ENCODE results near the gene ABCA4. TPM values are rescaled to one million over a fixed set of nuclear protein-coding genes. Genes with fewer than 3 reads are reported as not detected.

ABCA4 gene
- total and polyA plus RNA-seq, 11 donors = 0.04 to 0.37 (median 0.16) TPM; not detected in 2

DNA sequence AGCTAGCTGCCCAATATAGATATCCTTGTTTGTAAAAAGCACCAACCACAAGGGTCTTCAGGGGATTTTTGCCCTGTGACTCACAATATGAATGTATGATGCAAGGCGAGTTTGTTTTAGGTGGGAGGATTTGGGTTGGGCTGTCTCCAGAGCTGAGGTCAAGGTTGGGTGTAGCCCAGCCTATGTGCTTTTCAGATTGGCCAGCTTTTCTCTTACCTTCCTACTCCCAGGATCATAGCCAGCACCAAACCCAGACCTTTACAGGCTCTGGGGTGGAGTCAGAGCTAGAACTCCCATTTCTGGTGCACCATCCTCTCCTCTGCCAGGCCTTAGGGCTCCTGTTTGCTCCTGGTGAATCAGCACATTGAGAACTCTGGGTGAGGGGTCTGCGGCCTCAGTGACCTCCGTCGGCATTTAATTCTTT lies 156.2 kb downstream of the ABCA4 start:
- H3K4me3 ChIP-seq = no peak overlapping the region
- TF ChIP-seq POLR2A (IDR thresholded peaks at IDR 0.05) = no peak
- TF ChIP-seq, protein P1, sequence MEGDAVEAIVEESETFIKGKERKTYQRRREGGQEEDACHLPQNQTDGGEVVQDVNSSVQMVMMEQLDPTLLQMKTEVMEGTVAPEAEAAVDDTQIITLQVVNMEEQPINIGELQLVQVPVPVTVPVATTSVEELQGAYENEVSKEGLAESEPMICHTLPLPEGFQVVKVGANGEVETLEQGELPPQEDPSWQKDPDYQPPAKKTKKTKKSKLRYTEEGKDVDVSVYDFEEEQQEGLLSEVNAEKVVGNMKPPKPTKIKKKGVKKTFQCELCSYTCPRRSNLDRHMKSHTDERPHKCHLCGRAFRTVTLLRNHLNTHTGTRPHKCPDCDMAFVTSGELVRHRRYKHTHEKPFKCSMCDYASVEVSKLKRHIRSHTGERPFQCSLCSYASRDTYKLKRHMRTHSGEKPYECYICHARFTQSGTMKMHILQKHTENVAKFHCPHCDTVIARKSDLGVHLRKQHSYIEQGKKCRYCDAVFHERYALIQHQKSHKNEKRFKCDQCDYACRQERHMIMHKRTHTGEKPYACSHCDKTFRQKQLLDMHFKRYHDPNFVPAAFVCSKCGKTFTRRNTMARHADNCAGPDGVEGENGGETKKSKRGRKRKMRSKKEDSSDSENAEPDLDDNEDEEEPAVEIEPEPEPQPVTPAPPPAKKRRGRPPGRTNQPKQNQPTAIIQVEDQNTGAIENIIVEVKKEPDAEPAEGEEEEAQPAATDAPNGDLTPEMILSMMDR (IDR thresholded peaks at IDR 0.05) = no peak
- no peak overlapping the region for H3K27ac ChIP-seq
- ATAC-seq (peak in 1 of 4 donors; percentile 34), DNase-seq (no peak)
- H3K4me1 ChIP-seq = peaks cover 0 to 5% (median 0%) of the 10 kb centered on the region in 12 donors
- no peaks in the 10 kb centered on the region for H3K9me3 ChIP-seq
- WGBS, 4 donors = 80 to 89% (median 86%) methylated on average over 4 of the region's 4 CpGs
- H3K36me3 ChIP-seq = no peaks in the 10 kb centered on the region
- intact Hi-C loops (cut with DNase I) = no loop called here
- no peaks in the 10 kb centered on the region for H3K27me3 ChIP-seq

DNA sequence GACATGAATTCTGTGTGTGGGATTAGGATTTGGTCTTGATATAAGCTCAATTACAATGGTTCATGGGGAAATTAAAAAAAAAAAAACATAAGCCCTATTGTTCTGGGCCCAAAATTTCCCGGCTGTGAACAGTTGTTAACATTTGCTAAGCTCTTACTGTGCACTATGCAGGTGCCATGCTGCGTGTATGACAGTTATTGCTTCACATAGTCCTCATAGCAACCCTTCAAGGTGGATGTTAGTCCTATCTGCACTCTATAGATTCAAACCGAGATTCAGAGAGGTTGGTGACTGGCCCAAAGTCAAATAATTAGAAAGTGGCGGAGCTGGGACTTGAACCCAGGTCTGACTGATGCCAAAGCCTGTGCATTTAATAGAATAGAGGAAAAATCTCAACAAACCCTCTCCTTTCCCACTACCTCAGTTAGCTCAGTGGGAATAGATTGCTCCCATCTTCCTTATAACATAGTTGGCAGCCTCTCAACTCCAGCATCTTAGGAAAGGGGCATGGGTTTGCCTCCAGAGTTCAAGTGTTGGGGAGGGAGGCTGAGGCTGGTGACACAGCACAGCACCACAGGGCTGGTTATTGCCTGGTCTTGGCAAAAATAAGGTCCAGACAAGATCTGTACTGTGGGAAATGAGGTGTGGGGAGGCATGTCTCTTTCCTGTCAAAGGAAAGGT lies 156.7 kb downstream of the ABCA4 start:
- DNase-seq (no peak), ATAC-seq (no peak)
- TF ChIP-seq, protein P1 (IDR thresholded peaks at IDR 0.05) = no peak
- no peak for TF ChIP-seq POLR2A (IDR thresholded peaks at IDR 0.05)
- H3K36me3 ChIP-seq = no peaks in the 10 kb centered on the region
- intact Hi-C loops (cut with DNase I) = no loop called here
- peaks cover 0 to 5% (median 0%) of the 10 kb centered on the region in 12 donors for H3K4me1 ChIP-seq
- 88 to 98% (median 94%) methylated on average over 4 of the region's 4 CpGs for WGBS, 4 donors
- H3K27me3 ChIP-seq = no peaks in the 10 kb centered on the region
- no peak overlapping the region for H3K4me3 ChIP-seq
- no peaks in the 10 kb centered on the region for H3K9me3 ChIP-seq
- H3K27ac ChIP-seq = no peak overlapping the region

DNA sequence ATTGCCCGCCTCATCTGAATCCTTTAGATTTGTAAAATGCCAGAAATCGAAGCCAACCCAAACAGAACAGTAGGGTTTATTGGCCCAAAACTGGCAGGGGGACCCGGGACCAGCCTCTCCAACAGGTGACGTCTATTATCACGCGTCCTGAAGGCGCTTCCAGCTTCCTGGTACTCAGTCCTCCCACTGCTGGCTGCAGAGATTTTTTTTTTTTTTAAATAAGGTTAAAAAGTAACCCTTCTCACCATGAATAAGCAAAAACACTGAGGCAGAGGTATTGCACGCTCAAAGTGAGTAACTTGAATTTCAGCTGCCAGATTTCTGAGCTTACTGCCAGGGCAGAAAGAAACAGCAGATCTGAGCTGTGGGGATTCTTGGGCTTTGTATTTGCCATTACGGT lies 157.4 kb downstream of the ABCA4 start:
- intact Hi-C loops (cut with DNase I) = no loop called here
- Histone ChIP-seq H3K27ac (no peak overlapping the region), H3K36me3 (no peaks in the 10 kb centered on the region), H3K4me3 (no peak overlapping the region), H3K4me1 (peaks cover 0 to 5% (median 0%) of the 10 kb centered on the region in 12 donors), H3K27me3 (no peaks in the 10 kb centered on the region), H3K9me3 (no peaks in the 10 kb centered on the region)
- DNase-seq (no peak), ATAC-seq (no peak)
- WGBS, 4 donors = 83 to 86% (median 85%) methylated on average over 9 of the region's 9 CpGs
- TF ChIP-seq, protein P1 (IDR thresholded peaks at IDR 0.05) = no peak
- TF ChIP-seq POLR2A (IDR thresholded peaks at IDR 0.05) = no peak

DNA sequence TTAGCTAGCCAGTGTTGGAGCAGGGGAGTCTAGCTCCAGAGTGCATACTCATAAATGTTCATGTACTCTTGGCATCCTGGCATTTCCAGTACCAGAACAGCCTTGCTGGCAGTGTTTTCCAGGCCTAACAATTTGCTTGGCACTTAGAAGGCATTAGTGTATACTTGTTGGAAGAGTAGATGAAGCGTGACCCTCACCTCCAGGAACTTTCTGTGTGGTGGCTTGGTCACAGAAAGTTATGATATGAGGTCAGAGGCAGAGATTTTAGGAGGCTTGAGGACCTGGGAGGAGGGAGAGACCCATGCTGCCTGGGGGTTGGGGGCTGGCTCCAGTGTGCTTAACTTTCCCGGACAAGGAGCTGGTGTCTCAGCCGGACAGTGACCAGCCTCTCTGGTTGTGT lies 159.0 kb downstream of the ABCA4 start:
- no peaks in the 10 kb centered on the region for H3K36me3 ChIP-seq
- 86 to 98% (median 93%) methylated on average over 3 of the region's 3 CpGs for WGBS, 4 donors
- no peak for ATAC-seq
- TF ChIP-seq, protein P1 (IDR thresholded peaks at IDR 0.05) = no peak
- TF ChIP-seq POLR2A (IDR thresholded peaks at IDR 0.05) = no peak
- no peak overlapping the region for H3K4me3 ChIP-seq
- peaks cover 0 to 2% (median 0%) of the 10 kb centered on the region in 12 donors for H3K9me3 ChIP-seq
- no peaks in the 10 kb centered on the region for H3K4me1 ChIP-seq
- H3K27ac ChIP-seq = no peak overlapping the region
- intact Hi-C loops (cut with DNase I) = no loop called here
- DNase-seq = no peak
- no peaks in the 10 kb centered on the region for H3K27me3 ChIP-seq
